Activated T-helper 1 cell treated with anti-CD3 and anti-CD28 coated beads, Interleukin-2, amount 50 U/mL, for 16 hours (primary cell): ENCODE measurements around the gene SDK1.
"Not testable (repeated sequence)": the region's sequence is repeated elsewhere in the genome, so short reads cannot be mapped to it uniquely, and the experiment has no call there.

Source experiments
- DNase-seq, 2 donors: peaks; one replicate each; pipeline ENCODE4 v3.0.0-alpha.2; 2020; ENCODE audit warnings: low read depth in 1 of 2, low spot score in 1 of 2

SDK1 gene

DNA sequence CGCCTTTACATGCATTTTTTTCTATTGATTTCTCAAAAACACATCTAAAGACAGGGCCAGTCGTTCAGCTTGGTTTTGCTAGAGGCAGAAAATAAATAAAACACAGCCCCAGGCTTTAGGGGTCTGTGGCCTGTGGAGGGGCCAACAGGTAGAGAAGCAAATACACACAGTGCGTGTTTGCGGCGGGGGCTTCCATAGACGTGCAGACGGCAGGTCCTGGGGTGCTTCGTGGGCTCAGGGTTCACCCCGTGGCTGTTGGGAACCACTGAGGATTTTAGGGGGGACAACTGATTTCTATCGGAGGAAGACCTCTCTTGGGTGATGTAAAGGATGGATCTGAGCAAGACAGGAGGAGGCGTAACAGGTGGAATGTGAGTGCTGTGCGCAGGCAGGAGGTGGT is 935.3 kb downstream of the SDK1 start:
- DNase-seq: no peak

DNA sequence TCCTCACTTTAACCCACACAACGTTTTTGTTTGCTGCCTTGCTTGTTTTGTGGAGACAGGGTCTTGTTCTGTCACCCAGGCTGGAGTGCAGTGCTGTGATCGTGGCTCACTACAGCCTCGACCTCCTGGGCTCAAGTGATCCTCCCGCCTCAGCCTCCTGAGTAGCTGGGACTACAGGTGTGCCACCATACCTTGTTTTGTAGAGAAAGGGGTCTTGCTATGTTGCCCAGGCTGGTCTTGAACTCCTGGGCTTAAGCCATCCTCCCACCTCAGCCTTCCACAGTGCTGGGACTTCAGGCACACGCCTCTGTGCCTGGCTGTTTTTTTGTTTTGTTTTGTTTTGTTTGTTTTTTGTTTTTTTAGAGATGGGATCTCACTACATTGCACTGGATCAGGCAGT is 935.8 kb downstream of the SDK1 start:
- not testable (repeated sequence) for DNase-seq

GRCh38 chr7:4237296-4238235 is 936.5 kb downstream of the SDK1 start:
- DNase-seq: no peak

GRCh38 chr7:4238861-4239260 is 937.8 kb downstream of the SDK1 start:
- DNase-seq: no peak

DNA sequence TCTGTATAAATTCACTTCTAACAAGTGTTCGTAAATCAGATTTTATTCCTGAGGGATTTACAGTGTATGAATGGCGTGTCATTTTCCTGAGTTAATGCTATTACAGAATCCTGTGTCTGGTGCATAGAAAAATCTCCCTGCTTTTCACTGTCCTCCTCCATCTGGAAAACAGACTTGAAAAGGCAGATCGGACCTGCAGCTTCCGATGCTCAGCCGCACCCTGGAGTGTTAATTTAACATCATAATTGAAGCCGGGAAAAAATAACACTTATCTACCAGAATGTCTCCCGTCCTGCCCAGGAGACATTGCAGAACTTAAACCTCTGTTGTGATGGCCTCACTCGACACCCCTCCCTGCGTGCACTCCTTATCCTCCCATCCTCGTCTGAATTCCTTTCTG is 939.0 kb downstream of the SDK1 start:
- DNase-seq: no peak

DNA sequence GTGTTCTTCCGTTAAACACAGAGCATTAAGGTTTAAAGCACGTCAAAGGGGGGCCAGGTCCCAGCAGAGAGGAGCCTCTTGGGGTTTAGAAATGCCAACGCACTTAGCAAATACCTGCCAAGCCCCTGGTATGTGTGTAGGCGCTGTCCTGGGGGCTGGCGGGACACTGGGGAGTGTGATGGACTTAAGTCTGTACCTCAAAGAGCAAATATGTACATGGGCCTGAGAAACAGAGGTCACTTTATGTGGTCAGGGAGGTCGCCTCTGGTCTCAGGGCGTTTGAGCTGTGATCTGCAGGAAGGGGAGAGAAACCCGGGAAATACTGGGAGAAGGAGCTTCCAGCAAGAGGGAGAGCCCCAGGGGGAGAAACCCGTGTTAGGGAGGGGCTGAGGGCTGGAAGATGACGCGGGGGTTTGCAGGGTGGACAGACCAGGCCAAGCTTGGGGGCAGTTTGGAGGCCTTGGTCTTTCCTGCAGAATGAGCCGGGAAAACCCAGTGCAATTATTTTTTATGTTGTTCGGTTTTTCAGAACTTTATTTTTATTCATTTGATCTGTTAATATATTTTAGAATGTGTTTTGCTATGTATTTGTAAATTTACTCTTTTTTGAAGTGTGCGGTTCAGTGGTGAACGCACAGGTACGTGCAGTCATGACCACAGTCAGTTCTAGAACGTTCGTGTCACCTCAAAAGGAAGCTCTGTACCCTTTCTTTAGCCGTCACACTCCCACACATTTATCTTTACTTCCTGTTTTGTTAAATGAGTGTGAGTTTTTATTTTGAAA is 939.7 kb downstream of the SDK1 start:
- DNase-seq: no peak

GRCh38 chr7:4241304-4241612 is 940.2 kb downstream of the SDK1 start:
- no peak for DNase-seq

DNA sequence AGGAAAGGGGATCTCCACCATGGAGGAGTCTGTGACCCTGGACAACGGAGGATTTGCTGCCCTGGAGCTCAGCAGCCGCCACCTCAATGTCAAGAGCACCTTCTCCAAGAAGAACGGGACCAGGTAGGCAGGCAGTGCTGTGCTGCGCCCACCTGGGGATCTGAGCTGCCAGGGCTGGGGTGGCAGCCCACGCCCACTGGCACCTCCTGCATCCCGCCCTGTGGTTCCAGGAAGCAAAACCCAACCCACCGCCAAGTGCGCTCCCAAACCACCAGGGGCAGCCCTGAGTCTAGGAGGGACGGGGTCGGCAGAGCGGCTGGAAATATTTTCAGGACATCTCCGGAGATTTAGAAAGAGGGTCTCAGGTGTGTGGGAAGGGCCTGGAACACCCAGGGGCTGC is 940.7 kb downstream of the SDK1 start:
- no peak for DNase-seq

- DNase-seq: no peak
These were observed 941.7 kb downstream of the SDK1 start for GRCh38 chr7:4242706-4243105.

DNA sequence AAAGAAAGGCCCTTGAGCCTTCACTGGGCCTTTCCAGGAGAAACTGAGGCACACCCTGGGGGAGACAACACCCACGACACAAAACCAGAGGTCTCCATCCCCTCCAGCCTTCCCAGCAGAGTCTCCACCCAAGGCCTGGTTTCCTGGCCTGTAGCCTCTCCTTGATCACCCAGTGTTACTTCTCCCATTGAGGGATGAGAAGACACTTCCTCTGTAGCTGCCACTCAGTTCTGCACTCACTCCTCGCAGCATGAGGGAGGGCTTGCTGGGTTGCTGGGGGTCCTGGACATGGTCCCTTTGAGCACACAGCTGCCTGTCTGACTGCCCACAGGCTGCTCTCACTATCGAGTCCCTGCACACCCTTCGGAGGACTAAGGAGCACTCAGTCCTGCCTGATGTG is 943.0 kb downstream of the SDK1 start:
- DNase-seq: no peak

GRCh38 chr7:4244635-4245034 is 943.6 kb downstream of the SDK1 start:
- DNase-seq: no peak

DNA sequence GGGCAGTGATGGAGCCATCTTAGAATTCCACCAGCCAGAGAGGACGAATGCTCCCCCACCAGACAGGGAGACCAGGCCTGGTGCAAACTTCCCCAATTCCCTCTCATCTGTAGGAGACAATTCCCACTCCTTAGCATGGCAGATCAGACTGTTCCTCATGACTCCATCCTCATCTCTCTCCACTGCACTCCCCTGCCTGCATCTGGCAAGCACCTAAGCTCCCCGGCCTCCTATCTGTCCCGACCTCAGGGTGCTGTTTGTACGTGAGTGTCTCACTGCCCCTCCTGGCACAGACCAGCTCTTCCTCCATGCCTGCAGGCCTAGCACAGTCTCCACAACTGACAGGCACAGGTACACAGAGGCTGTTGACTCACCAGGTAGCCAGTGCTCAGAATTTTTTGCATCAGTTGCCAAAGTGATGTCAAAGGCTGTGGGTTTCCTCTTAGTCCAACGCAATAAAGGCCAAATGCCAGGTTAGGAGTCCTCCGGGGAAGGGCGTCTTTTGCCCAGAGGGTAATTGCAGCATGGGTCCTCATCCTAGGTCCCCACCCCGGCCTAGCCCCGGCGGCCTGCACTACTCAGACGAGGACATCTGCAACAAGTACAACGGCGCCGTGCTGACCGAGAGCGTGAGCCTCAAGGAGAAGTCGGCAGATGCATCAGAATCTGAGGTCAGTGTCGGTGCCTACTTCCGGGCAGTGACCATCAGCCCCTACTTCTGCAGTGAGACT is 944.2 kb downstream of the SDK1 start:
- DNase-seq: no peak

GRCh38 chr7:4245866-4246470 is 944.9 kb downstream of the SDK1 start:
- no peak for DNase-seq

- no peak for DNase-seq
These were observed 945.5 kb downstream of the SDK1 start for GRCh38 chr7:4246536-4246935.

- DNase-seq: no peak
These were observed 946.2 kb downstream of the SDK1 start for GRCh38 chr7:4247106-4247876.

DNA sequence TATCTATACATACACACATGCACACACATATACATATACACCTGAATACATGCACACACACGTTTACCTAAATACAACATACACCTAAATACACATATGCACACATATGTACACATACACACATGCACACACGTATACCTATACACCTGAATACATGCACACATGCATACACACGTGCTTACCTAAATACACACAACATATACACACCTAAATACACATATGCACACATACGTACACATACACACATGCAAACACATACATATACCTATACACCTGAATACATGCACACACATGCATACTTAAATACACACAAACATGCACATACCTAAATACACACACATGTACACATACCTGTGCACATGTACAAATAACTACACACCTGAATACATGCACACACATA is 947.2 kb downstream of the SDK1 start:
- no peak for DNase-seq

GRCh38 chr7:4249241-4249640 is 948.2 kb downstream of the SDK1 start:
- DNase-seq: no peak

- DNase-seq: no peak
These were observed 954.3 kb downstream of the SDK1 start for GRCh38 chr7:4255336-4255735.

DNA sequence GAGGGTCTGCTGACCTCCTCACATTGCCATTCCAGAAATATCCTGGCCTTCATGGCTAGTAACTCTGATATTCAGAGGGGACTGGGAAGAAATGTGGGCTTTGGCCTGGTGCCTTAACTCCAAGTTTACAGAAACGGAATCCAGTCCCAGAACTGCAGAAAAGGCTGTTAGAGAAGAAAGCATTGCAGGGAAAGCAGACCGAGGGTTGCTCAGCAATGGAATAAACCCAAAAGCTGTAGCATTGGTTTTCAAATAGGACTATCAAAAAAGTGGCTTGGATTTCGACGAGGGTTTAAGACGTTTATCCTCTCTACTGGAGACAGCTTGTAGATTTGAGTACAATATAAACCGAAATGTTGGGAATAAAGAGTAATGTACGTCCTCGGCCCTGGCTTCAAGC is 955.2 kb downstream of the SDK1 start:
- DNase-seq: no peak
